GM10266 (cell line): ENCODE data around the gene EEIG2.

Source experiments
- DNase-seq: peaks from one replicate; pipeline ENCODE4 v3.0.0; 2012; ENCODE audit errors: extremely low spot score
- TF ChIP-seq, protein P1 (sequence below): IDR thresholded peaks from 2 replicates; pipeline ENCODE4 v1.5.1; 2012; ENCODE audit warnings: mild to moderate bottlenecking, low read depth; ENCODE audit not compliant: control insufficient read depth, insufficient read depth; ENCODE audit errors: missing control alignments

The EEIG2 gene

DNA sequence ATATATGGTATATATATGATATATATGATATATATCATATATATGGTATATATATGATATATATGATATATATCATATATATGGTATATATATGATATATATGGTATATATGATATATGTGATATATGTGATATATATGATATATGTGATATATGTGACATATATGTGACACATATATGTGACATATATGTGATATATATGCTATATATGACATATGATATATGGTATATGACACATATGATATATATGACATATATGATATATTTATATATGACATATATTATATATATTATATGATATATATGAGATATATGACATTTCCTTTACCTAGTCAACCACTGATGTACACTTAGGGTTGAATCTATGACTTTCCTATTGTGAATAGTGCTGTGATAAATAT lies 36.1 kb upstream of the EEIG2 start:
- TF ChIP-seq, protein P1, sequence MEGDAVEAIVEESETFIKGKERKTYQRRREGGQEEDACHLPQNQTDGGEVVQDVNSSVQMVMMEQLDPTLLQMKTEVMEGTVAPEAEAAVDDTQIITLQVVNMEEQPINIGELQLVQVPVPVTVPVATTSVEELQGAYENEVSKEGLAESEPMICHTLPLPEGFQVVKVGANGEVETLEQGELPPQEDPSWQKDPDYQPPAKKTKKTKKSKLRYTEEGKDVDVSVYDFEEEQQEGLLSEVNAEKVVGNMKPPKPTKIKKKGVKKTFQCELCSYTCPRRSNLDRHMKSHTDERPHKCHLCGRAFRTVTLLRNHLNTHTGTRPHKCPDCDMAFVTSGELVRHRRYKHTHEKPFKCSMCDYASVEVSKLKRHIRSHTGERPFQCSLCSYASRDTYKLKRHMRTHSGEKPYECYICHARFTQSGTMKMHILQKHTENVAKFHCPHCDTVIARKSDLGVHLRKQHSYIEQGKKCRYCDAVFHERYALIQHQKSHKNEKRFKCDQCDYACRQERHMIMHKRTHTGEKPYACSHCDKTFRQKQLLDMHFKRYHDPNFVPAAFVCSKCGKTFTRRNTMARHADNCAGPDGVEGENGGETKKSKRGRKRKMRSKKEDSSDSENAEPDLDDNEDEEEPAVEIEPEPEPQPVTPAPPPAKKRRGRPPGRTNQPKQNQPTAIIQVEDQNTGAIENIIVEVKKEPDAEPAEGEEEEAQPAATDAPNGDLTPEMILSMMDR = no peak
- DNase-seq = no peak

DNA sequence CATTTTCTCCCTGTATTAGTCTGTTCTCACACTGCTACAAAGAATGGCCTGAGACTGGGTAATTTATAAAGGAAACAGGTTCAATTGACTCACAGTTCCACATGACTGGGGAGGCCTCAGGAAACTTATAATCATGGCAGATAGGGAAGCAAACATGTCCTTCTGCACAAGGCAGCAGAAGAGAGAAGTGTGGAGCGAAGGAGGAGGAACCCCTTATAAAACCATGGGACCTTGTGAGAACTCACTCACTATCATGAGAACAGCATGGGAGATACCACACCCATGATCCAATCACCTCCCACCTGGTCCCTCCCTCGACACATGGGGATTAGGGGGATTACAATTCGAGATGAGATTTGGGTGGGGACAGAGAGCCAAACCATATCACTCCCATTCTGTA lies 35.2 kb upstream of the EEIG2 start:
- TF ChIP-seq, protein P1 = no peak
- no peak for DNase-seq

DNA sequence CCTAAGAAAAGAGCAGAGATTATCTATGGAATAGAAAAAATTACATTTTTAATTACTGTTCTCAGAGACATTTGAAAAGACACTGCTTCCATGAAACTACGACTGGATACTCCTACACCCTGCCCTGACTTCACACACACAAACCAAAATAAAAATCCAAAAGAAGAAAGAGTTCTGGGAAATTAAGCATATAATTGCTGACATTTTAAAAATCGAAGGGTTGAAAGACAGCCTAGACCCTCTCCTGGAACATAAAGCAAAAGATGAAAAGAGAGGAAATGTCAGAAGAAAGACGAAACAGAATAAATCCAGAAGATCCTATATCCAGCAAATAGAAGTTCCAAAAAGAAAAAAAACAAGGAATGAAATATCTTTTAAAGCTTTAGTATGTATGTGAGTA lies 32.8 kb upstream of the EEIG2 start:
- no peak for DNase-seq
- TF ChIP-seq, protein P1 = no peak

DNA sequence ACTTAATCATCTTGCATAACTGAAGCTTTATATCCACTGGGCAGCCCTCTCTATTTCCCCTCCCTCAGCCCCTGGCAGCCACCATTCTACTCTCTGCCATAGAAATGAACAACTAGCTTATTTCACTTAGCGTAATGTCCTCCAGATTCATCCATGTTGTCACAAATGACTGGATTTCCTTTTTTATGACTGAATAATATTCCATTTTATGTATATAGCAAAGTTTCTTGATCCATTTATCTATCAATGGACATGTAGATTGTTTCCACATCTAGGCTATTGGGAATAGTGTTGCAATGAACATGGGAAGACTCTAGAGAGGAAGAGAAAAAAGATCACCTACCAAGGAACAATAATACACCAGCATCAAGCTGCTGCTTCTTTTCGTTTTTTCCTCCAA lies 32.1 kb upstream of the EEIG2 start:
- TF ChIP-seq, protein P1 = no peak
- no peak for DNase-seq

DNA sequence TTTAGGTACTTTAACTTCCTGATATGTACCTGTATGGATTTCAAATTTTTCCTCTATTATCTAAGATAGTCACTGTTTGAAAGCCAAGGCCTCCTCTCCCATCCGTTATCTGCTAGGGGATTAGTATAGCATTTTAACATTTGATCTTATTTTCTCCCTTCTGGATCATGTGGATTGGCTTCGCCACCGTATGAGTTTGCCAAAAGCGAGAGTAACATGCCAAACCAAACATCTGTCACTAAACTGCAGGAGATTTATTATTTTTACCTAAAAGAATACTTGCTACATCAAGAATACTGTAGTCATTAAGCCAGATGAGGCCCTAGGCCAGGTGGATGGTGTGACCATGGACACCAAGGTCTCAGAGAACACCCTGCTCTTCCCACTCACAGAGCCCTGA lies 28.5 kb upstream of the EEIG2 start:
- TF ChIP-seq, protein P1 = no peak
- DNase-seq = no peak

DNA sequence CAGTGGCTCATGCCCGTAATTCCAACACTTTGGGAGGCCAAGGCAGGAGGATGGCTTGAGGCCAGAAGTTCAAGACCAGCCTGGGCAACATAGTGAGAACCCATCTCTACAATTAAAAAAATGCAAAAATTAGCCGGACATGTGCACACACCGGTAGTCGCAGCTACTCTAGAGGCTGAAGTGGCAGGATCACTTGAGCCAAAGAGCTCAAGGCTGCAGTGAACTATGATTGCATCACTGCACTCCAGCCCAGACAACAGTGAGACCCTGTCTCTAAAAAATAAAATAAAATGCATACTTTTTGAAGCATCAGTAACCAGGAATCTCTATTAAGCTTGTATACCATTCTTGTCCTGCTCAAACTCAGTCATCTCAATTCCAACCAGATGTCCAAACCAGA lies 27.2 kb upstream of the EEIG2 start:
- TF ChIP-seq, protein P1 = no peak
- no peak for DNase-seq

DNA sequence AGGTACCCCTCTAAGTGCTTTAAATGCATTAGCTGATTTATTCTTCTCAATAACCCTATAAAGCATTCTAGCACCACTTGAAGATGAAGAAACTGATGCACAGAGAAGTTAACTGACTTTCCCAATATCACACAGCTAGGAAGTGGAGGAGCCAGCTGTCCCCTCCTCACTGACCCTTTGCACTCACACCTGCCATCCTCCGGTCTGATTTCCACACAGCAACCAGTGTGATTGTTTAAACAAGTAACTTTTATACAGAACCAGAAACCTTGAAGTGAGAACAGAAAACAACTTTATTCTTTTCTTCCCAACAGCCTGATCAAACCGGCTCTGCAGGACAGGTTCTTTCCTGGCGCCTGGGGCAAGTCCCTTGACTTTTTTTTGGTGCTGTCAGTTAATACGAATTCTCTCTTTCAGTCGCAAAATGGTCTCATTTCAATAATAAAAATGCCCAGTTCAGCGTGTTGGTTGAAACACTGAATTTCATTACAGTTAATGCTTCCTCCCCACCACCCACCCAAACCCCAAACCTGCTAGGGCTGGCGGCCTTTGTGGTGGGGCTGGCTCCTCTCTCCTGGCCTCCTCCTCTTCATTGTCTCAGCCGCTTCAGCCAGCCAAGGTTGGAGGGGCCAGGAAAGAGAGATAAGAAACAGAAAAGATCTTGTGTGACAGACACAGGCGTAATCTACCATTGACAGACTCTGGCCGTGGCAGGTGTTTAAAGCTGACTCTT lies 26.4 kb upstream of the EEIG2 start:
- peak; percentile 64 for DNase-seq
- TF ChIP-seq, protein P1 = no peak
